MV-4-11 (cell line): ENCODE results near the gene BRSK2.

Experiments
- DNase-seq: peaks from one replicate; lab custom pipeline; 2025; lab: John Stamatoyannopoulos, UW

The BRSK2 gene

GRCh38 chr11:1484061-1484671 is 94.4 kb downstream of the BRSK2 start:
- DNase-seq = no peak

GRCh38 chr11:1484695-1485503 is 95.2 kb downstream of the BRSK2 start:
- no peak for DNase-seq

- DNase-seq = no peak
Observed at GRCh38 chr11:1485504-1485885, 95.8 kb downstream of the BRSK2 start.

DNA sequence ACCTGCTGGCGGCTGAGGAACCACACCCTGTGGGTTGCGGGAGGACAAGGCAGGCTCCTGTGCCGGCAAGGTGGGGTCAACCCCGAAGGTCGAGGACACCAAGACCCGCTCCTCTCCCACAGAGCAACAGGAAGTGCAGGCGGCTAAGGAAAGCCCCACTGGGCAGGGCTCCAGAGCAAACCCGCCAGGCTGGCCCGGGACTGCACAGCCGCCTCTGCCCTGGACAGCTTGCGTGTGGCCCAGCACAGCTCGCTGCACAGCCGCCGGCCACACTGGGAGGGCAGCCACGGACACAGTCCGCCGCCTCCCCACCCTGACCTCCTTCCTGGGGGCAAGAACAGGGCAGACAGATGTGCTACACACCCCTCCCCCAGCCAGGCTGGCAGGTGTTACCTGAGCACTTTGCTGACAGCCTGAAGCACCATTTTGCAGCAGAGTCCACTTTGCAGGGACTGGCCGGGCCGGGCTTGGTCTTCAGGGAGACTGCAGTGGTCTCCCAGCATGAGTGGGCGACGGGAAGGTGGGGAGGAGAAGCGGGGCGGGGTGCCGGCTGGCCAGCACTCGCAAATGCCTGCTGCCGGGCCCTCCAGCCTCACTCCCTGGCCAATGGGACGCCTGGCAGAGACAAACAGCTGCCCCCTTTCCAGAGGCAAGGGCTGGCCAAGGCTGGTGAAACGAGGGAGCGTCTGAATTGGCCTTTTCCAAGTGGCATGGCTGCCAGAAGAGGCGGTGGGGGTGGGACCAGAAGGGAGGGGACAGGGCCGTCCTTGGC is 96.5 kb downstream of the BRSK2 start, which contains the start of gene MOB2:
TSS of gene MOB2 (minus strand) at position 726 of the 772 bp plus-strand sequence. CDS start at position 503, 223 bp downstream.
- DNase-seq = no peak

GRCh38 chr11:1487091-1487850 is 97.5 kb downstream of the BRSK2 start:
- DNase-seq = no peak

DNA sequence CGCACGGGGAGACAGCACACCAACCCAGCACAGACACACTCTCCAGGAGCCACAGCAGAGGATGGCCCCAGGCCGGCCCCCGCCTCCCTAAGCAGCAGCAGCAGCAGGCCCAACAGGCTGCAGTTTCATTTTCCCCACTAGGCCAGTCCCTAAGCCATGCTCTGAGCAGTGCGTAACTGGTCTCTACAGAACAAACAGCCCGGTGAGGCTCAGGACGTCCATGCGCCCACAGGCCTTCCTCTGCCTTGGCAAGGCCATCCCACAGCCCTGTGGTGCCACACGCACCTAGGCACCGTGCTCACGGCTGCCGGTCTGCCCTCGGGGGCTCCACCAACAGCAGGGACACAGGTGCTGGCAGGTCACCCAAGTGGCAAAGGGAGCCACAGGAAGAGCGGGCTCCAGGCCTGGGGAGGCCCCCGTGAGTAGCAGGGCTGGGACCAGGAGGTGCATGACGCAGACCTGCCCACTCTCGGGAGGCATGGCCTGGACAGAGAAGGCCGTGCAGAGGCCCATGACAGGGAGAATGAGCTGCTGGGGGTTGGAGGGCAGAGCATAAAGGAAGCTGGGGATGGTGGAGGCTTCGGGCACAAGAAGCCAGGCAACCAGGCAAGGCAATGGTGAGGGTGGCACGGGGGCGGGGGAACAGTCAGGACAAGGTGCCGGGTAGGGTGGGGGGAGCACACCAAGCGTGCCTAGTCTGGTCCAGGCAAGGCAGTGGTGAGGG is 98.3 kb downstream of the BRSK2 start:
- no peak for DNase-seq

GRCh38 chr11:1488575-1489180 is 98.9 kb downstream of the BRSK2 start:
- no peak for DNase-seq

DNA sequence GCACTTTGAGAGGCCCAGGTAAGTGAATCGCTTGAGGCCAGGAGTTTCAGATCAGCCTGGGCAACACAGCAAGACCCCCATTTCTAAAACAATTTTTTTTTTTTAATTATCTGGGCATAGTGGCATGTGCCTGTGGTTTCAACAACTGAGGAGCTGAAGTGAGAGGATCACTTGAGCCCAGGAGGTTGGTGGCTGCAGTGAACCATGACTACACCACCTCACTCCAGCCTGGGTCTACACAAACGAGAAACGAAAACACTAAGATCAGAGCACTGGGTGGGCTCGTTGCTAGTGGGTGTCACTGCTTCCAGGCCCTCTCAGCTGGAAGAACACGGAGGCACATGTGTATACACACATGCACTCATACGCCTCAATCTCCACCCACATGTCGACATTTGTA is 100.9 kb downstream of the BRSK2 start:
- no peak for DNase-seq

DNA sequence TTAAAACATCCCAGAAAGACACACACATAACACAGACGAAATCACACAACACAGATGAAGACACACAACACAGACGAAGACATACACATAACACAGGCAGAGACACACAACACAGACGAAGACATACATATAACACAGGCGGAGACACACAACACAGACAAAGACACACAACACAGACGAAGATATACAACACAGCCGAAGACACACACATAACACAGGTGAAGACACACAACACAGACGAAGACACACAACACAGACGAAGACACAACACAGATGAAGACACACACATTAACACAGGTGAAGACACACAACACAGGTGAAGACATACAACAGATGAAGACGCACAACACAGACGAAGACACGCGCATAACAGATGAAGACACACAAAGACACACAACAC is 101.6 kb downstream of the BRSK2 start:
- no peak for DNase-seq

DNA sequence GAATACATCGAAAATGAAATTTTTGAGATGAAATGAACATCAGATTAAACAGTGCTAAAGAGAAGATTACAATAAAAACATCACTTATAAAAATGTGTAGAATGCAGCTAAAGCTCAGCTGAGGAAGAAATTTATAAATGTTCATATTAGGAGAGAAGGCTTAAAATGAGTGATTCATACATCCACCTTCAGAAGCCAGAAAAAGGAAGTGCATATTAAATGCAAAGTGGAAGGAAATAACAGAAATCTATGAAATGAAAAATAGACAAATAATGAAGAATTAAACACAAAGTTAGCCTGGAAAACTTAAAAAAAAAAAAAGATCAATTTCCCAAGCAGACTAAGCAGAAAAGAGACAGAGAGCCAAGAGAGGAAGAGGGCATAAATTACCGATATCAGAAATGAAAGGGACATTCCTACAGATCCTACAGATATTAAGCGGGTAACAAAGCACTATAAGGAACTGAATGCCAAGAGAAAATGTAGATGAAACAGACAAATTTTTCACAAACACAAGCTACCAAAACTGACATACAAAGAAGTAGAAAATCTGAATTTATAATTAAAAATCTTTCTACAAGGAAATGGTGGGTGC is 104.0 kb downstream of the BRSK2 start:
- peak; percentile 13 for DNase-seq

DNA sequence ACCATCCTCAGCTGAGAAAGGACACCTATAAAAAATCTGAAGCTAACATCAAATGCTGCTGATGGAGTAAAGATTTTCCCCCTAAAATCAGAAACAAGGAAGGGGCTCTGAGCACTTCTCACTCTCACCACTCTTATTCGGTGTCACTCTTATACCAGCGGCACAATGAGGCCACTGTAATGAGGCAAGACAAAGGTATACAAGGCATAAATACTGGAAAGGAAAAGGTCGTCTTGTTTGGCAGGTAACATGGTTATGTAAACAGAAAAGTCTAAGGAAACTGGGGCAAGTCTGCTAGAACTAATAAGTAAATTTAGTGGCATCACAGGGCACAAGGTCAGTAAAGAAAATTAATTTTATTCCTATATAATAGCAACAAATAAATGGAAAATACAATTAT is 104.9 kb downstream of the BRSK2 start:
- DNase-seq = no peak

- DNase-seq = no peak
Observed at GRCh38 chr11:1496091-1496760, 106.5 kb downstream of the BRSK2 start.

GRCh38 chr11:1496761-1497095 is 107.0 kb downstream of the BRSK2 start:
- DNase-seq = no peak

DNA sequence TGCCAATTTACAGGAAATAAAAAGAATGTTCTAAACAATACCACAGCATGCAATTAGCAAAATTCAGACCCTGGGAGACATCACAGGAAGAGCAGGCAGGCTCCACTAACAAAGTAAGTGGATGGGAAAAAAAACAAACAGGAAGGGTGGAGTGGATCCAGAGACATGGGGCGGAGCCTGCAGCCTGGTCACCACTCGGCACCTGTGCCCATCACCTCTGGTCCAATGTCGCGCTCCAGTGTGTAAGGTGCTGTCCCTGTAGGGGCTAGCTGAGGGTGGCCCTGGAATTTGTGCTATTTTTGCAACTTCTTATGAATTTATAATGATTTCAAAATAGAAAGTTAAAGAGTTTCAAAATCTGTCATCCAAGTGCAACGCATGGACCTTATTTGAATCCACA is 107.9 kb downstream of the BRSK2 start:
- no peak for DNase-seq

- no peak for DNase-seq
Observed at GRCh38 chr11:1498262-1498661, 108.5 kb downstream of the BRSK2 start.

DNA sequence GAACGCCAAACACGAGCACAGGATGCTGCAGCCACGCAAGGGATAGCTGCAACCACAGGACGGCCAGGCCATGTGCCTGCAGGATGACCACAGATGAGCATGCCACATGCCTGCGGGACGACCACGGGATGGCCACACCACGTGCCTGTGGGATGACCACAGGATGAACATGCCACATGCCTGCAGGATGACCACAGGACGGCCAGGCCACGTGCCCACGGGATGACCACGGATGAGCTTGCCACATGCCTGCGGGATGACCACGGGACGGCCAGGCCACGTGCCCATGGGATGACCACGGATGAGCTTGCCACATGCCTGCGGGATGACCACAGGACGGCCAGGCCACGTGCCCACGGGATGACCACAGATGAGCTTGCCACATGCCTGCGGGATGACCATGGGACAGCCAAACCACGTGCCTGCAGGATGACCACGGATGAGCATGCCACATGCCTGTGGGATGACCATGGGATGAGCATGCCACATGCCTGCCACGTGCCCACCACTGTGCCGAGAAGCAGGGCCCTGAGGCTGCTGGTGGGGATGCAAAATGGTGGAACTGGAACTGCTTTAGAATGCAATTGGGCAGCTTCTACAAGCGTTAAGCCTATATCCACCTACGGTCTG is 109.6 kb downstream of the BRSK2 start:
- DNase-seq = no peak

- no peak for DNase-seq
Observed at GRCh38 chr11:1499899-1500298, 110.2 kb downstream of the BRSK2 start.

GRCh38 chr11:1500466-1501420 is 111.0 kb downstream of the BRSK2 start:
- no peak for DNase-seq
